ENCODE results near the gene DIAPH2.
A peak's percentile ranks its signal among the peaks of the same experiment; 100 is the strongest.

DIAPH2 gene

GRCh38 chrX:97398030-97398551 is 713.4 kb downstream of the DIAPH2 start:
- H3K27ac ChIP-seq = no peak overlapping the region
- no peak for DNase-seq (ENCODE audit: low spot score)
- ChIA-PET CTCF (interaction anchor here (0.6 kb wide), 1 partner anchor 395 kb away, joined by 3 read pairs; no protein-coding TSS in a partner anchor), POLR2A (ENCODE audit: low non-redundant PET) (no interaction called here)
- no peak for TF ChIP-seq CTCF (conservative IDR thresholded peaks at IDR 0.05; ENCODE audit: low read depth)

GRCh38 chrX:97399400-97399799 is 714.8 kb downstream of the DIAPH2 start:
- POLR2A ChIA-PET (ENCODE audit: low non-redundant PET) = no interaction called here
- DNase-seq (ENCODE audit: low spot score) = peak; percentile 6
- CTCF ChIA-PET = no interaction called here
- no peak for TF ChIP-seq CTCF (conservative IDR thresholded peaks at IDR 0.05; ENCODE audit: low read depth)
- no peak overlapping the region for H3K27ac ChIP-seq

GRCh38 chrX:97400492-97400891 is 715.9 kb downstream of the DIAPH2 start:
- ChIA-PET POLR2A (ENCODE audit: low non-redundant PET) (no interaction called here), CTCF (no interaction called here)
- no peak for DNase-seq (ENCODE audit: low spot score)
- no peak for TF ChIP-seq CTCF (conservative IDR thresholded peaks at IDR 0.05; ENCODE audit: low read depth)
- H3K27ac ChIP-seq = no peak overlapping the region

- H3K27ac ChIP-seq = no peak overlapping the region
Measured at GRCh38 chrX:97401154-97401553, 716.5 kb downstream of the DIAPH2 start.

GRCh38 chrX:97401586-97402136 is 717.0 kb downstream of the DIAPH2 start:
- CTCF ChIA-PET = no interaction called here
- no peak for DNase-seq (ENCODE audit: low spot score)
- no peak for TF ChIP-seq CTCF (conservative IDR thresholded peaks at IDR 0.05; ENCODE audit: low read depth)
- POLR2A ChIA-PET (ENCODE audit: low non-redundant PET) = no interaction called here
- no peak overlapping the region for H3K27ac ChIP-seq

More at GRCh38 chrX:97401154-97401553, 716.5 kb downstream of the DIAPH2 start:
- DNase-seq (ENCODE audit: low spot score) = no peak
- ChIA-PET CTCF (no interaction called here), POLR2A (ENCODE audit: low non-redundant PET) (no interaction called here)
- no peak for TF ChIP-seq CTCF (conservative IDR thresholded peaks at IDR 0.05; ENCODE audit: low read depth)

GRCh38 chrX:97402333-97402732 is 717.7 kb downstream of the DIAPH2 start:
- POLR2A ChIA-PET (ENCODE audit: low non-redundant PET) = no interaction called here
- no peak for DNase-seq (ENCODE audit: low spot score)
- CTCF ChIA-PET = no interaction called here
- no peak for TF ChIP-seq CTCF (conservative IDR thresholded peaks at IDR 0.05; ENCODE audit: low read depth)
- no peak overlapping the region for H3K27ac ChIP-seq
